Activated effector memory CD4-positive, alpha-beta T cell treated with anti-CD3 and anti-CD28 coated beads, Interleukin-2, amount 50 U/mL, for 16 hours (primary cell): ENCODE results near the gene PPP1R13L.

ENCODE experiments used
- DNase-seq: peaks from one replicate; pipeline ENCODE4 v3.0.0-alpha.2; 2020

The PPP1R13L gene

DNA sequence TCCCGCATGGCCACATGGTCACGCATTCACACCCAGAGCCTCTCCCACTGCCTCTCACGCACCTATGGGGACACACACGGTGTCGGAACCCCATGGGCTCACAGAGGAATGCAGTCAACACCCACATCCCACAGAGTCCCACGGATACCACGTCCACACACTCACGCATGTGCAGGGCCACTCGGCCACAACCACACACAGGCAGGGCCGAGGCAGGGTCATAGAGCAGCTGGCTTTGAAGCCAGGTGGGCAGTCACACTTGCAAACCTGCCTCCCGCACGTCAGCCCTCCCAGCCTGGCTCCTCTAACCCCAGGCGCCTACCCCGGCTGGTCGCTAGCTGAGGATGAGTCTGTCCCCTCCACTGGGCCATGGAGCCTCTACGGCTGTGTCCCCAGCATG is 42.6 kb downstream of the PPP1R13L start:
- DNase-seq, result no peak

DNA sequence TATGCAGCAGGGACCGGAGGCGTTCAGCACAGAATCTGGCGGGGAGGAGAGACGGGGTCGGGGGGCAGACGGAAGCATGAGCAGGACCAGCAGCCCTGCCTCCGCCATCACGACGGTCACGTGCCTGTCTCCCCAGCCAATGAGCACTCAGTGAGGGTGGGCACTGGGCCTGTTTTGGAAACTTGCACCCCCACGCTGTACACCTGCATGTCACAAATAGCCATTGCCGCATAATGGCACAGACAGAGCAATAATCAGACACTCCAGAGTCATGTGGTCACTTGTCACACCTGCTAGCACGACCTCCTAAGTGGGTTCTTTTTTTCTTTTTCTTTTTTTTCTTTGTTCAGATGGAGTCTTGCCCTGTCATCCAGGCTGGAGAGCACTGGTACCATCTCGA is 43.3 kb downstream of the PPP1R13L start:
- no peak for DNase-seq

DNA sequence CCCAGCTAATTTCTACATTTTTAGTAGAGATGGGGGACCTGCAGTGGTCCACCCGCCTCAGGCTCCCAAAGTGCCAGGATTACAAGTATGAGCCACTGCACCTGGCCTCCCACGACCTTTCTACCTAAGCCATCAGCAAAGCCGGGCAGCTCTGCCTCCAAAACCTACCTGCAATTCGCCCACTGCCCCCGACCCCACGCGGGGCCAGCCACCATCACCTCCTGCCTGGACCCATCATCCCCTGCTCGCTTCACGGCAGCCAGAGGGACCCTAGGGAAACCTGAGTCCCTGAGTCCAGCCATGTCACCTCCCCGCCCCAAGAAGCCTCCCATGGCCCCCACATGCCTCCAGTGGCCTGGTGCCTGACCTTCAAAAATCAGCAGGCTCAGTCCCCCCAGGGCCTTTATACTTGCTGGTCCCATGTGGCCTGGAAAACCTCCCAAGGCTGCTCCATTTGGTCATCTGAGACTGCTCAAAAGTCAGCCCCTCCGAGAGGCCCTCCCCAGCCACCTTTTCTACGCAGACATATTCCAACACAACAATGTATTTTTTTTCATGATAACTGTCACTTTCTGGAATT is 46.6 kb downstream of the PPP1R13L start:
- no peak for DNase-seq

DNA sequence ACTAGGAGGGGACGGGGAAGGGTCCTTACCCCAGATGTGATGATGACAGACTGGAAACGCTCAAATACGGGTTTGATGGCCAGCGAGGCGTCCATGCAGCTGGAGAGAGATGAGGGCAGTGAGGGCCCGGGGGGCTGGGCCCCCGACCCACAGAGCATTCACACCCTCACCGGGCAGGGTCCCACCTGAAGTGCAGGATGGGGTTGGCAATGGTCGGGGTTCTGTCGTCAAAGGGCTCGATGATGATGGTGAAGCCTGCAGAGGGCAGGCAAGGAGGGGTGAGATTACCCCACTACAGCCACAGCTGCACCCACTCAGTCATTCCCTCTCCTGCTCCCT is 47.5 kb downstream of the PPP1R13L start:
- no peak for DNase-seq

DNA sequence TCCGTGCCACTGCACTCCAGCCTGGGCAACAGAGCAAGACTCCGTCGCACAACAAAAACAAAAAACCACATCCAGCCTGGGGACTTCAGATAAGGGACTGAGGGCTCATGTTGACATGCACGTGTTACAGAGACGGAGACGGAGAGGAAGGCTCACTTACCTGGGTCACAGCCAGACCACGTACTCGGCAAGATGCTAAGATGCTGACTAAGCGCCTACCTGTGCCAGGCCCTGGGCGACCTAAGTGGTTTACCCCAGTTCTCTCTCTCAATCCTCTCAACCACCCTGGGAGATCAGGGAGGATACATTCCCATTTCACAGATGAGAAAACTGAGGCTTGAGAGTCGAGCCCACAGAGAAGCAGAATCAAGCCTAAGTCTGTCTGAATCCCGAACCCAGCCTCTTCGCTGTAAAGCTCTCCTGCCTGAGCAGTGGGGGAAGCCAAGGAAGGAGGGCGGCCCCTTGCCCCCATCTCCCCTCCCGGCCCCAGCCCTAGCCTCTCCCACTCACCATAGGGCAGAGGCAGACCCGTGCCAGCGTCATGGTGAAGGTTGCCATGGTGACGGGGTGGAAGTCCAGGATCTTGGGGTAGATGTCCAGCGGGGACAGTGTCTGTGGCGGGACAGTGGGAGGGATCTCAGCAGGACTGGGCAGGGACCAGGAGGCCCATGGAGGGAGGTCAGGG is 48.0 kb downstream of the PPP1R13L start:
- no peak for DNase-seq

DNA sequence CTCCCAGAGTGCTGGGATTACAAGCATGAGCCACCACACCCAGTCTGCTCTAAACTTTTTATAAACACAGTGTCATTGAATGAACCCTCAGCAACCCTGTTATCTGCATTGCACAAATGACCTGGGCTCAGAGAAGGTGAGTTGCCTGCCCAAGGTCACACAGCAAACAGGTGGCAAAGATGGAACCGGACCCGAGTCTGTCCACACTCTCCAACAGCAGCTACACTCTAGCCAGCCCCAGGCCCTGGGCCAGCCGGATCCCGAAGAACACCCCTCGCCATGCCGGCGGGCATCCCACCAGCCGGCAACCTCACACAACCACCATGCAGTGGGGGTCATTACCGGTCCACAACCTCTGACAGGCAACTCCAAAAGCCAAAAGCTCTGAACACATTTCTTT is 49.0 kb downstream of the PPP1R13L start:
- no peak for DNase-seq

DNA sequence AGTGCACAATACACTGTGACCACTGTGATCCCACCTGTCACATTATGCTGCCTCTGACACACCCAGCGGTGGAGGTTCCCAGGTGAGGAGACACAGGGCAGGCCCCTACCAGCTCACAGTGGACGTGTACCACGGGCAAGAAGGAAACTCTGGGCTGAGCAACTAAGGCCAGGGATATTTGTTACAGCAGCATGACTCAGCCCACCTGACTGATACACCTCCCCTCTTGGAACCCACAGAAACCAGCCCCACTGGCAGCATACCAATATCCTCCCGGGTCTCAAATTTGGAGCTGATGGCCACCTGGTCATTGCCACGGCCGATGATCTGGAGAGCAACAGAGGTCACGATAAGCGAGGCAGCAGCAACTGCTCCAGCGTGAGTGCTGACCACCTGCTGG is 49.5 kb downstream of the PPP1R13L start:
- DNase-seq, result no peak

DNA sequence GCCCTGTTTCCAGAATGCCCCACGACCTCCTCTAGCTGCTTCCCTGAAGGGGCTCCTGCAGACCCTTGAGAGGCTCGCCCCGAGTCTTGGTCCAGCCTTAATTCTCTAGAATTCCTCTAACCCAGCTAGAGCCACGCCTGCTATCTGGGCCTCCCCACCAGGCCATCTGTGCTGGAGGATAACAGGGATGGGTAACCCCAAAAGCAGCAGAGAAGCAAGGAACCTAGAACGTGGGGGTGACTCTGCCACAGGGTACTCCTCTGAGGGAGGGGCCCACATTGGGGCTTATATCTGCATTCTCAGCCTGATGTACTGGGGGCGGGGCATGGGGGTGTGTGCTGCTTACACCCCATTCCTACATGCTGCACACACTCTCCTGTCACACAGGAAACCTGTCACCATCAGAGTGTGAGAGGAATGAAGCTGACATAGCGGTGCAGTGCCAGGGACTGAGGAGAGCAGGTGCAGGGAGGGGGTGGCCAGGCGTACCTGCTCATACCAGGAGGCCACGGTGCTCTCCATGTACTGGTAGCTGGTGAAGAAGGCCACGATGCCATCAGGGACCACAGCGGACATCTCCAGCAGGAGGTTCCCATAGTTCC is 50.5 kb downstream of the PPP1R13L start:
- no peak for DNase-seq

DNA sequence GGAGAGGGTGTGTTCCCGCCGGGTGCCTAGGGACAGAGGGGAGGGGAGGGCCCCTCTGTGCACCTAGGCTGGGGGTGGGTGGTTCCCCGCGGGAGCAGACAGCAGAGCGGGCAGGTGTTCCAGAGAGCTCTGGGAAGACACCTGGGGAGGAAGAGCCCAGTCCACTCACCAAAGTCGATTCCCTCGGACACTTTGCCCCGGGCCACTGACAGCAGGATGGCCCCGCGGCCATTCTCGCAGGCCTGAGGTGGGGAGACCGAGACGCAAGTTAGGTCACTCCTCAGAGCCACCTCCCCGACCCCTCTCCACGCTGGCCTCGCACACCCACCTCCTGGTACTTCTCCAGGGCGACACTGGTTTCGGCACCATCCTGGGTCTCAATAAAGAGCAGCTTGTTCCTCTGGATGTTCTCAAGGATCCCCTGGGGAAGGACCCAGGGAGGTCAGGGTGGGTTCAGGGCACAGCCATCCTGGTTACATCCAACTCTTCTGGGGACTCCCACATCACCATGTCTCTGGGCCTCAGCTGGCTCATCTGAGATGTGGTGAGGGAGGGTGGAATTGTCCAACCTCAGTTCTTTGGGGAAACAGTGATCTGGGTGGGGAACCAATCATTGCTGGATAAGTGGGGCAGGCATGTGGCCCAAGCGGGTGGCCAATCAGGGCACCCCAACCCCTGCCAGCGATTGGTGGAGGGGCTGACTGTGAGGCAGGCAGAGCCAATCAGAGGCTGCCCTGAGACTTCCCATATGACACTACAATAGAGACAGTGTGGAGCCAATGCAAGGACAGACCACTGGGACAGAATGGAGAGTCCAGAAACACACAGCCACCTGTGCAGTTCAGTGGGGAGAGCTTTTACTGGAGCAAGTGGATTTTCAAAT is 51.7 kb downstream of the PPP1R13L start:
- DNase-seq, result no peak

DNA sequence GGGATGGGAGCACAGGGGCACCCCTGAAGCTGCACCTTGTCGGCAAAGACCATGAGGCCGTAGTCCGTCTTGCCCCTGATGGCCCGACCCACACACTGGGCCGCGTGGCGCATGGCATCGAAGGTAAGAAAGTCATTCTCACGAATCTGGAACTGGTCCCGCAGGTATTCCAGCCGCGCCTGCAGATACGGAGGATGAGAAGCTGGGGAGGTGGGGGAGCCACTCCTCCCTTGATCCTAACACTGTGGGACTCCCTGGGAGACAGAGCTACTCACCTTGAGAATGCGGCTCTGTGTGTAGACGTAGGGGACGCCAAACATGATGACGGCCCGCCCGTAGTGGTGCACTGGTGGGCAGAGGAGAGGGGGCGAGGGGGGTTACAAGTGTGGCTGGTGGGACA is 52.4 kb downstream of the PPP1R13L start:
- DNase-seq, result no peak

DNA sequence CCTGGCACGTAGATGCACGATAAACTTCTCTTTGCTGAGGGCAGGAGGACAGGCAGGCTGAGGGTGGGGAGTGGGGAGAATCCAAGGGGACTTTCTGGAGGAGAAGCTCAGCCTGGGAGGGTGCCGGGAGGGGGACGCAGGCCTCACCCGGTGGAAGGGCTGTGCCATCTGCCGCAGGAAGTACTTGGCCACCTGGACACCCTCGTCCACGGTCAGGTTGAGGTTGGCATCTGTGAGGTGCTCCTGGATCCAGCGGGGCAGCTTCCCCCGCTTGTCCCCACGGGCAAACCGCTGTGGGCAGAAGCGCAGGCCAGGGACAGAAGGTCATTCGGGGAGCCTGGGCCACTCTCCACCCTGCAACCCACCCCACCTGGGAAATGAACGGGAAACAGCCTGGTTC is 52.8 kb downstream of the PPP1R13L start:
- DNase-seq, result no peak

DNA sequence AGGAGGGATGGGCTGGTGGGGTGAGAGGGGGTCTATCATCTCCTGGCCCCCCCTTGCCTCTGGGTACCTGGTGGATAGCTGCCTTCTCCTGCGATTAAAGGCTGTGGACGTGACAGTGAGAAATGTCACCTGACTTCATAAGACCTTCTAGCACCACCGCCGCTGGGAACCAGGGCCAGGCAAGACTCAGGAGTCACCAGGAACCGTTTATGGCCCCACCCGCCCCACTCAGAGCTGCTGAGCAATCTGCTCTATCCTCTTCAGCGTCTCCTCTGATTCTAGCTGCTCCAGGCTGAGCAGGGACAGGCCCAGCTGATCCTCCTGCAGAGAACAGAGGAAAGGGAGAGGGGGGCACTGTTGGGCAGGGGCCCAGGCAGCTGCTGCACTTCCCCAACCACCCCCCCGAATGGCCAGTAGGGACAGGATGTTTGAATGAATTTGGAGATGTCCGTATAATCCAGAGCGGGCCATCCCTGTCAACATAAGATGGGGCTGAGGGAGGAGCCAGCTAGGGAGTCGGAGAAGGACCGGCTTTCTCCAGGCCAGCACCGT is 53.4 kb downstream of the PPP1R13L start:
- no peak for DNase-seq

DNA sequence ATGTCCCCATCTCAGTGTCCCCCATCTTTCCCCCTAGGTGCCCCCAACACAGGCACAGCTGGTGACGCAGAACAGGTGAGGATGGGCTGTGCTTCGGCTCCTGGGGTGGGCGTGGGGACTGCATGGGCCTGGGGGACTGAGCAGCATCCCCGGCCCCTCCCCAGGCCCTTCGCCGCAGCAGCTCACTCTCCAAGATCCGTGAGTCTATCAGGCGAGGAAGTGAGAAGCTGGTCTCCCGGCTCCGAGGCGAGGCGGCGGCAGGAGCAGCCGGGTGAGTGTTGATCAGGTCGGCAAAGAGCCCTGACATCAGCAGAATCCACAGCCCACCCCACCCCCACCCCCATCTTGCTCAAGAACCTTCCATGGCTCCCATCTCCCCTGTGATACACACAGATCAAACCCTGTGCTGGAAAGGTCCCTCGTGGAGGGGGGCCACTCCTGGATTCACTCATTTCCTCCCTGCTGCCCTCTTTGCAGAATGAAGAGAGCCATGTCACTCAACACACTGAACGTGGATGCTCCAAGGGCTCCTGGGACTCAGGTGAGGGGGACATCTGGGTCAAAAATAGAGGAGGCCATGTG is 54.3 kb downstream of the PPP1R13L start:
- DNase-seq, result no peak

DNA sequence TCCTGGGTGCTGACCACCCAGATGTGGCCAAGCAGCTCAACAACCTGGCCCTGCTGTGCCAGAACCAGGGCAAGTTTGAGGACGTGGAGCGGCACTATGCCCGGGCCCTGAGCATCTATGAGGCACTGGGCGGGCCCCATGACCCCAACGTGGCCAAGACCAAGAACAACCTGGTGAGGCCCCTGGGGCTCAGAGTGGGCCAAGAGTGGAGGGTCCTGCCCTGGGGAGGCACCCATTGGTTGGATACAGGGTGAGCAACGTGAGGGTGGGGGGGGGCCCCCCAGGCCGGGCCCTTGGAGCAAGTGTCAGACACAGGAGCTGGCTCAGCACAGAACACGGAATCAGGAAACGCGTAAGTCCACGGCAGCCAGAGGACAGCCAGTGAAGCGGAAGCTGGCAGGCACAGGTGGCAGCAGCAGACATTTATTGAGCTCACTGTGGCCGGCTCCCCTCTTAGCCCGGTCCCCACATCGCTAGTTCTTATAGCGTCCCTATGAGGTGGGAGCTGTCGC is 55.4 kb downstream of the PPP1R13L start:
- DNase-seq, result no peak

DNA sequence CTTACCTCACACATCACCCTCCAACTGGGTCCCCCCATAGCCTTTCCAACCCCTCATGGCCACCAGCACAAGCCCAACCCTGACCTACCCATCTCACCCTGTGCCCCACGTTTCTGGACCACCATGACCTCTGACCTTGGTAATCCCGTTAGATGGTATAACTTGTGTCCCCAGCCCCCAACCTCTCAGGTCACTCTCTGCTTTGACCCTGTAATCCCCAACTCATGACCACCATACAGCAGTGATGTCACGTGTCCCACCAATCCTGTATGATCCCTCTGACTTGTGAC is 55.8 kb downstream of the PPP1R13L start:
- DNase-seq, result no peak

DNA sequence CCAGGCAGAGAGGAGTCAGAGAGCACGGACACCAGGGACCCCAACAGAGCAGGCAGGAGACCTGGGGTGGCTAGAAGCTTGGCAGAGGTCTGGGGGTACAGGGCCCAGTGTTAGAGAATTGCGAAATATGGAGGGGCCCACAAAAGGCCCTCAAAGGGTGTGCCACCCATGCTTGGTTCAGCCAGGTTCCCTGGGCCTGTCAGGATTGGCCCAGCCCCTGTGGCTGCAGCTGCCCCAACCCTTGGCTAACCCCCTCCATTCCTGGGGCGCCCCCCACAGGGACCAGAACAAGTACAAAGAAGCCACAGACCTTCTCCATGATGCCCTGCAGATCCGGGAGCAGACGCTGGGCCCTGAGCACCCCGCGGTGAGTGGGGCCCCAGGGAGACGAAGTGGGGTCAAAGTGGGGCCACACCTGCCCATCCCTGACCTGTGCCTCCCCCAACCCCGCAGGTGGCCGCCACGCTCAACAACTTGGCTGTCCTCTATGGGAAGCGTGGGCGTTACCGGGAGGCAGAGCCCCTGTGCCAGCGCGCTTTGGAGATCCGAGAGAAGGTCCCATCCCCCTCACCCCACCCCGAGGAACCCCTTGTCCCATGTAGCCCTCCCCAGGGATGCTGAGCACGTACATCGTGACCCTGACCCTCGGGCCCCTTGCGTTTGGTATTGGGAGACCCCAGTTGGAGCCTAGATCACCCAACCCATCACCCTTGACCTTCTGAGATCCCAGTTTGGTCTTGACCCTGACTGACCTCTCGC is 56.3 kb downstream of the PPP1R13L start:
- no peak for DNase-seq

DNA sequence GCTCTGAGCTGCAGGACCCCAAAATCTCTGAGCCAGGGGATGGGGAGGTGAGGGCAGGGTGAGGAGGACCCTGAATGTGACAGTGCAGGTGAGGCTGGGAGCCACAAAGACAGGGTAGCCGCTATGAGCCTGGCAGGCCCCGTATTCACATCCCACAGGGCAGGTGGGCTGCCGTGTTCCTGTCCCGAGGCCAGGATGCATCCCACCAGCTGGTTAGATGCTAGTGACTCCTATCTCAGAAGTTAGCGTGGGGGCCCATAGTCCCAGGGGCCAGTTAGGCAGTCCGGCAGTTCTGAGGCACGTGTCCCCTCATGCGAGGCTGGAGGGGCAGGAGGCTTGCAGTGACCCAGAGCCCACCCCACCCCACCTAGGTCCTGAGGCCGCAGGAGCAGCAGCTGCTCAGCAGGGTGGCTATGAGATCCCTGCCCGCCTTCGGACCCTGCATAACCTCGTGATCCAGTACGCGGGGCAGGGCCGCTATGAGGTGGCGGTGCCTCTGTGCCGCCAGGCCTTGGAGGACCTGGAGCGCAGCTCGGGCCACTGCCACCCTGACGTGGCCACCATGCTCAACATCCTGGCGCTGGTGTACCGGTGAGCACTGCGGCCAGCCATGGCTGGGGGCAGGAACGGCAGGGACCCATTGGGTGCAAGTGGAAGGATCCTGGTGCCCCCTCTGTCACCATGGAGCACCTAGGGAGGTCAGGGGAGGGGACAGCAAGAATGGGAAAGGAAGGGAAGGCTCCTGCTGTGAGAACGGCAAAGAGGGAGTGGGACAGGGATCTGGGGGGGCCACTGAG is 57.1 kb downstream of the PPP1R13L start:
- no peak for DNase-seq

DNA sequence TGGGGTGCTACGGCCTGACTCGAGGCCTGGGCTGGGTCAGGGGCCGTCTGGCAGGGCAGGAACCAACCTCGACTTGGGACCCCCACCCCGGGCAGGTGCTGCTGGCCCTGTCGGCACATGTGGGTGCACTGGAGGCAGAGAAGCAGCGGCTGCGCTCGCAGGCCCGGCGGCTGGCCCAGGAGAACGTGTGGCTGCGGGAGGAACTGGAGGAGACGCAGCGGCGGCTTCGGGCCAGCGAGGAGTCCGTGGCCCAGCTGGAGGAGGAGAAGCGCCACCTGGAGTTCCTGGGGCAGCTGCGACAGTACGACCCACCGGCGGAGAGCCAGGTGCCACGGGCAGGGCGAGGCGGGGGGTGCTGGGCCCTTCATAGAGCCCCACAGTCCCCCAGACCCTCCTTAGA is 58.4 kb downstream of the PPP1R13L start:
- DNase-seq, result no peak

DNA sequence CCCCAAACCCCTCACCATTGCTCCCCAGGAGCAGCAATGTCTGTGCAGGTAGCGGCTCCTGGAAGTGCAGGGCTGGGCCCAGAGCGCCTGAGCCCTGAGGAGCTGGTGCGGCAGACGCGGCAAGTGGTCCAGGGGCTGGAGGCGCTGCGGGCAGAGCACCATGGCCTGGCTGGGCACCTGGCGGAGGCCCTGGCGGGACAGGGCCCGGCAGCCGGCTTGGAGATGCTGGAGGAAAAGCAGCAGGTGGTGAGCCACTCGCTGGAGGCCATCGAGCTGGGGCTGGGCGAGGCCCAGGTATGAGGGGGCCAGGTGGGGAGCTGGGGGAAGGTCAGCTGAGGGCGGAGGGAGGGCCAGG is 59.4 kb downstream of the PPP1R13L start:
- no peak for DNase-seq

DNA sequence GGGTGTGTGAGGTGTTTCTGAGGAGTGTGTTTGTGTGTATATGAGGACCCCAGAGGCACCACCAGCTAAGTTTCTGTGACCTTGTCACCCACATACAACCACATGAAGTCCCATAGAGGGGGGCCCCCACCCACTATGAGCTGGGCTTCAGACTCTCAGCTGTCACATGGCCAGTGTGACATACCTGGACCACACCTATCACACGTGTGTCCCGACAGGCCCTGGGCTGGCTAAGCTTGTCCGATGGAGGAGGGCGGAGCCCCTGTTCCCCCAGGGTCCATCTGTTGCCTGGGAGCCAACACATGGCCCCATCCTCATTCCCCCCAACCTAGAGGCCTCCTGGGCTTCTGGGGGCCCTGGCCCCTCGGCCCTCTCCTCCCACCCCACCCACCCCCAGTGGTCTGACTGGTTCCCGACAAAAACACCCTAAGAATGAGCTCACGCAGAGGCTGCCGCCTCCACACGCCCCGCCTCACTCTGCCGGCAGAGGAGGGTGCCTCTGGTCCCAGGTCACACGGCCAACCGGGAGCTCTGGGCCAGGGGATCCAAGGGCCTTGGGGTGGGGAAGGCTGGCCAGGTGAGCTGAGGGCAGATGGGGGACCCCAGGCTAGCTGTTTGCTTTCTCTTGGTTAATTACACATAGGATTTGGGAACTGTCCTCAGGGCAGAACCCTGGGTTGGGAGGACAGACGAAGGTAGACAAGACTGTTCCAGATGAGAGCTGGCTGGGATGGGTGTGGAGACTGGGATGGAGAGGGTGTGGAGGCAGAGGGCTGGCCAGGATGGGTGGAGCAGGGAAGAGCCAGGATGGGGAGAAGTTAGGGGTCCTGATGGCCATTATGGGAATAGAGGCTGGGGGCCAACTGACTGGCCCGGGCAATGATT is 60.0 kb downstream of the PPP1R13L start:
- no peak for DNase-seq

DNA sequence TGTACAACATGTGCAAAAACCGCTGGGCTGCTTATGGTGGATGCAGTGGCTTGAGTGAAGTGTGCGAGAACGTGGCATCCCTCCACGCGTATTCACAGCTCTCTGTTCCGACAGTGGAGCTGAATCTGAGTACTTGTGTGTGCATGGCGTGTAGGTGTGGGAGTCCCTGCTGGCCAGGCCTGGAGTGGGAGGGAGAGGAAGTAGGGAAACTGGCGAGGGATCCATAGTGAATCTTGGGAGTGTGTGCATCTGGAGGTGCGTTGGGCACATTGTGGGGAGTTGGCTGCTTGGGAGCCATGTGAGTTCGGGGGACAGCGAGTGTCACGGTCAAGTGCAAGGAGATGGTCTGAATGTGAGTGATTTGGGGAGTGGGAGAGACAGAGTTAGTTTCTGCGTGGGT is 62.0 kb downstream of the PPP1R13L start:
- no peak for DNase-seq
